ENCODE data around the gene RAG2. TPM values are rescaled to one million over a fixed set of nuclear protein-coding genes. Genes with fewer than 3 reads are reported as not detected.

RAG2 gene
- total and polyA plus RNA-seq, 10 of the 15 experiments (the other 5 are each of a cell fraction or from before 2014, with no cell fraction given) = not detected

DNA sequence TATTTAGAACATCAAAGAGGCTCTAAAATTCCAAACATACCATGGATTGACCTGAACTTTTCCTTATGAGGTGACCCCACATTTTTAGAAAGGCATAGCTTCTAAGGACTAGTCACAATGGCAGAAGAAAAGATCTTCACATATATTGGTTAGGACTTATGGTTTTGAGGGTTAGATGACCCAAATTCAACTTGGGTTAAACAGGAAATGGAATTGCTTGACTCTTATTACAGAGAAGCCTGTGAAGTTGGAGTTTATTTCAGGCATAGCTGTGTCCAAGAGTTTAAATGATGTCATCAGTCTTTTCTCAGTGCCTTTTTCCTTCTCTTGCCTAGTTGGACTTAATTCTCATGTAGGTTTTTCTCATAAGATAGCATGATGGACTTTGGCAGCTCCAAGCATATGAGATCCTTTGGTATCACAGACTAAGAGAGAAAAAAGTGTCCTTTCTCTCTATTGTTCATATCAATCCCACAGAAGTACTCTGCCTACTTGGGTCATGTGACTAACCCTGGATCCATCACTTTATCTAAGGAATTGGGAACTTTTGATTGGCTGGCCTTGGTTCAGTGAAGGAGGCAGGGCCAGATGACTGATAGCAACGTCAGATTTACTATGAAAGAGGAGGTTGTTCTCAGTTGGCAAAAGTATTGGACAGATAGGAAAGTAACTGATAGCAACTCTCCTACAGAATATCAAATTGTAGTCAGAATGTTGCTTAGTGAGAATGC is 47.5 kb downstream of the RAG2 start:
- H3K4me1 ChIP-seq (ENCODE audit: control insufficient read depth, insufficient read depth, low read length) = no peaks in the 10 kb centered on the region
- no peak overlapping the region for H3K4me3 ChIP-seq
- H3K9me3 ChIP-seq (replicated peaks; ENCODE audit: control insufficient read depth, insufficient read depth, low read length) = no peaks in the 10 kb centered on the region
- H2AFZ ChIP-seq (ENCODE audit: control insufficient read depth, low read depth, low read length) = no peak overlapping the region
- CTCF ChIA-PET = interaction anchor here (0.9 to 1.0 kb wide), 2 partner anchors 9 to 196 kb away, joined by 3 to 4 read pairs; no protein-coding TSS in a partner anchor
- no peak overlapping the region for H3K4me2 ChIP-seq (ENCODE audit: control insufficient read depth, insufficient read depth)
- POLR2A ChIA-PET = no interaction called here
- no peaks in the 10 kb centered on the region for H3K27me3 ChIP-seq (replicated peaks in 1 of 2; ENCODE audit: control insufficient read depth in 2 of 2, insufficient read depth in 2 of 2, low read length in 1 of 2)
- 0% methylated on average over 1 of the region's 1 CpG for WGBS (ENCODE audit: insufficient coverage, insufficient replicate concordance, low lambda C conversion rate, missing lambda C conversion rate)
- no TSS peak for BruUV-seq (replicated peaks)
- TF ChIP-seq, protein P1, sequence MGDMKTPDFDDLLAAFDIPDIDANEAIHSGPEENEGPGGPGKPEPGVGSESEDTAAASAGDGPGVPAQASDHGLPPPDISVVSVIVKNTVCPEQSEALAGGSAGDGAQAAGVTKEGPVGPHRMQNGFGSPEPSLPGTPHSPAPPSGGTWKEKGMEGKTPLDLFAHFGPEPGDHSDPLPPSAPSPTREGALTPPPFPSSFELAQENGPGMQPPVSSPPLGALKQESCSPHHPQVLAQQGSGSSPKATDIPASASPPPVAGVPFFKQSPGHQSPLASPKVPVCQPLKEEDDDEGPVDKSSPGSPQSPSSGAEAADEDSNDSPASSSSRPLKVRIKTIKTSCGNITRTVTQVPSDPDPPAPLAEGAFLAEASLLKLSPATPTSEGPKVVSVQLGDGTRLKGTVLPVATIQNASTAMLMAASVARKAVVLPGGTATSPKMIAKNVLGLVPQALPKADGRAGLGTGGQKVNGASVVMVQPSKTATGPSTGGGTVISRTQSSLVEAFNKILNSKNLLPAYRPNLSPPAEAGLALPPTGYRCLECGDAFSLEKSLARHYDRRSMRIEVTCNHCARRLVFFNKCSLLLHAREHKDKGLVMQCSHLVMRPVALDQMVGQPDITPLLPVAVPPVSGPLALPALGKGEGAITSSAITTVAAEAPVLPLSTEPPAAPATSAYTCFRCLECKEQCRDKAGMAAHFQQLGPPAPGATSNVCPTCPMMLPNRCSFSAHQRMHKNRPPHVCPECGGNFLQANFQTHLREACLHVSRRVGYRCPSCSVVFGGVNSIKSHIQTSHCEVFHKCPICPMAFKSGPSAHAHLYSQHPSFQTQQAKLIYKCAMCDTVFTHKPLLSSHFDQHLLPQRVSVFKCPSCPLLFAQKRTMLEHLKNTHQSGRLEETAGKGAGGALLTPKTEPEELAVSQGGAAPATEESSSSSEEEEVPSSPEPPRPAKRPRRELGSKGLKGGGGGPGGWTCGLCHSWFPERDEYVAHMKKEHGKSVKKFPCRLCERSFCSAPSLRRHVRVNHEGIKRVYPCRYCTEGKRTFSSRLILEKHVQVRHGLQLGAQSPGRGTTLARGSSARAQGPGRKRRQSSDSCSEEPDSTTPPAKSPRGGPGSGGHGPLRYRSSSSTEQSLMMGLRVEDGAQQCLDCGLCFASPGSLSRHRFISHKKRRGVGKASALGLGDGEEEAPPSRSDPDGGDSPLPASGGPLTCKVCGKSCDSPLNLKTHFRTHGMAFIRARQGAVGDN (IDR thresholded peaks at IDR 0.05) = no peak
- TF ChIP-seq SUPT20H (IDR thresholded peaks at IDR 0.05; ENCODE audit: borderline replicate concordance, control insufficient read depth, low read depth, low read length) (no peak), SMC3 (IDR thresholded peaks at IDR 0.05; ENCODE audit: borderline replicate concordance, low read length) (no peak), MXI1 (IDR thresholded peaks at IDR 0.05; ENCODE audit: low read depth, low read length) (no peak), FOXM1 (IDR thresholded peaks at IDR 0.05; ENCODE audit: low read depth, low read length) (no peak), RBBP5 (conservative IDR thresholded peaks at IDR 0.05) (no peak), NFYB (IDR thresholded peaks at IDR 0.05; ENCODE audit: insufficient read depth, low read depth, low read length) (no peak)
- TF ChIP-seq, protein P2, sequence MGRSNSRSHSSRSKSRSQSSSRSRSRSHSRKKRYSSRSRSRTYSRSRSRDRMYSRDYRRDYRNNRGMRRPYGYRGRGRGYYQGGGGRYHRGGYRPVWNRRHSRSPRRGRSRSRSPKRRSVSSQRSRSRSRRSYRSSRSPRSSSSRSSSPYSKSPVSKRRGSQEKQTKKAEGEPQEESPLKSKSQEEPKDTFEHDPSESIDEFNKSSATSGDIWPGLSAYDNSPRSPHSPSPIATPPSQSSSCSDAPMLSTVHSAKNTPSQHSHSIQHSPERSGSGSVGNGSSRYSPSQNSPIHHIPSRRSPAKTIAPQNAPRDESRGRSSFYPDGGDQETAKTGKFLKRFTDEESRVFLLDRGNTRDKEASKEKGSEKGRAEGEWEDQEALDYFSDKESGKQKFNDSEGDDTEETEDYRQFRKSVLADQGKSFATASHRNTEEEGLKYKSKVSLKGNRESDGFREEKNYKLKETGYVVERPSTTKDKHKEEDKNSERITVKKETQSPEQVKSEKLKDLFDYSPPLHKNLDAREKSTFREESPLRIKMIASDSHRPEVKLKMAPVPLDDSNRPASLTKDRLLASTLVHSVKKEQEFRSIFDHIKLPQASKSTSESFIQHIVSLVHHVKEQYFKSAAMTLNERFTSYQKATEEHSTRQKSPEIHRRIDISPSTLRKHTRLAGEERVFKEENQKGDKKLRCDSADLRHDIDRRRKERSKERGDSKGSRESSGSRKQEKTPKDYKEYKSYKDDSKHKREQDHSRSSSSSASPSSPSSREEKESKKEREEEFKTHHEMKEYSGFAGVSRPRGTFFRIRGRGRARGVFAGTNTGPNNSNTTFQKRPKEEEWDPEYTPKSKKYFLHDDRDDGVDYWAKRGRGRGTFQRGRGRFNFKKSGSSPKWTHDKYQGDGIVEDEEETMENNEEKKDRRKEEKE (IDR thresholded peaks at IDR 0.05) = no peak
- RAD21 ChIA-PET (ENCODE audit: unreplicated experiment) = no interaction called here
- H3K27ac ChIP-seq (ENCODE audit: control insufficient read depth, insufficient read depth) = no peak overlapping the region
- no peaks in the 10 kb centered on the region for H4K20me1 ChIP-seq (ENCODE audit: control insufficient read depth, insufficient read depth)
- DNase-seq (ENCODE audit: low read depth, low spot score) (no peak), FAIRE-seq (no peak), ATAC-seq (no peak)
- in situ Hi-C loops (cut with MboI) (no loop called here), intact Hi-C loops (cut with micrococcal nuclease; ENCODE audit: unreplicated experiment) (no loop called here)
- no peaks in the 10 kb centered on the region for H3K36me3 ChIP-seq (ENCODE audit: control insufficient read depth in 2 of 2, insufficient read depth in 2 of 2, low read length in 1 of 2)
- H3K9ac ChIP-seq (ENCODE audit: control insufficient read depth, insufficient read depth, low read length) = no peak overlapping the region
- no peaks in the 10 kb centered on the region for H3K79me2 ChIP-seq (ENCODE audit: control insufficient read depth, insufficient read depth, low read length)
- SMC1A ChIA-PET (ENCODE audit: uncharacterized antibody, unreplicated experiment) = interaction anchor here (1.0 to 1.1 kb wide), 2 partner anchors 13 to 76 kb away, joined by 3 to 4 read pairs; no protein-coding TSS in a partner anchor
